Stimulated activated CD8-positive, alpha-beta memory T cell treated with anti-CD3 and anti-CD28 coated beads, Interleukin-12 subunit alpha, Interleukin-12 subunit beta, amount 100 ng/mL, for 4 hours (primary cell): Measurements from ENCODE around the gene BAIAP2.

Source experiments
- DNase-seq: peaks from one replicate; pipeline ENCODE4 v3.0.0-alpha.2; 2020; ENCODE audit warnings: low read depth

The BAIAP2 gene

DNA sequence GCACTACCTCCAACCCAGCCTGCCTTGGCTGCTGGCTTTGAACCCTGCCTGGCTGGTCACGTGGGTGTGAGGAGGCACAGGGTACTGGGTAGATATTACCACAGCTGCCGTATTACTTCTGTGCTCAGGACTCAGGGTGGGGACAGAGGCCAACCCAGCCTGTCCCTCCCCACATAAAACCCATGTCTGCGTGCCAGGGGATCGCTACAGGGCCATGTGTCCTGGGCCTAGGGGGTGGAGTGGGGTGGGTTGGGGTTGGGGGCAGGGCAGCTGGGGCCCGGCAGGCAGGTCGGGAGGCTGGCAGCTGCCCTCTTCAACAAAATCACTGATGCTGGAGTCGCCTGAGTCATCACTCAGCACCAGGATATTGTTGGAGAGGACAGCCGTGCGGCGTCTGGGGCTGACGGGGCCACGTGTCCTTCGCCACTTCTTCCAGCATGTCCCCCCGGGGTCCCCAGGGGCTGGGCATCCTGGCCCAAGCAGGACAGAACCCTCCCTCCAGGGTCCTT lies 90.7 kb downstream of the BAIAP2 start:
- no peak for DNase-seq

- no peak for DNase-seq
Measured at GRCh38 chr17:81126281-81127132, 91.6 kb downstream of the BAIAP2 start.

- no peak for DNase-seq
Measured at GRCh38 chr17:81127133-81127455, 92.1 kb downstream of the BAIAP2 start.

- no peak for DNase-seq
Measured at GRCh38 chr17:81127526-81128177, 92.7 kb downstream of the BAIAP2 start.

- DNase-seq: no peak
Measured at GRCh38 chr17:81128338-81128737, 93.4 kb downstream of the BAIAP2 start.

DNA sequence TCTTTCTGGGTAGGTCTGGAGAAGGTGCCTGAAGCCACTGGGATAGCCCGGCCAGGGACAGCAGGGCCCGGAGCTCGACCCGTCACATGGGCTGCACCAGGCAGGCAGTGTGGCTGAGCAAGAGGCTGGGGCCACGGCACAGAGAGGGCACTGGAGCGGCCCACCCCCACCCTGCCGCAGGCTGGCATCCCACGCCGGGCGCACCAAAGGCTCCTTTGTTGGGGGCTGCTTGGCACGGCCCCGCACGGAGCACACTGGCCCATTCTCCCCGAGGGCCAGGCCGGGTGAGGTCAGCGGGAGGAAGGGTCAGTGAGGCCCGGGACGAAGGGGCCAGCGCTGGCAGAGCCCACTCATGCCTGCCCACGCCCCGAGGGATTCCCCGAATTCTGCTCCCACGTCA lies 93.8 kb downstream of the BAIAP2 start:
- DNase-seq: no peak

DNA sequence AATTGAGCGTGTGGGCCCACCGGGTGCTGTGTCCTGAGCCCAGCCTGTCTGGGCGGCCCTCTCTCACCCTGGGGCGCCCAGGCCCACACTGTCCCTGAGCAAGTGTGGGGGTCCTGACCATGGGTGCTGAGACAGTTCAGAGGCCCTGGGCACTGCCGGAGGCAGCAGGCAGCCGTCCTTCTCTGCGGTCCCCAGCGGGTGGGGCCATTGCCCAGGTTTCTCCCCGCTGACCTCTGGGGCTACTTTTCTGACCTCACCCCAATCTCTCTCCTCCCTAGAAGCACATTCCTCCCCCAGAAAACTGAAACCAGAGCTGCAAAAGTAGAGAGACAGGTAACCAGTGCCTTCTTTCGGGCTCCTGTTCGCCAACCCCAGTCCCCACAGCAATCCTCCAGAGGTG lies 94.3 kb downstream of the BAIAP2 start:
- no peak for DNase-seq

DNA sequence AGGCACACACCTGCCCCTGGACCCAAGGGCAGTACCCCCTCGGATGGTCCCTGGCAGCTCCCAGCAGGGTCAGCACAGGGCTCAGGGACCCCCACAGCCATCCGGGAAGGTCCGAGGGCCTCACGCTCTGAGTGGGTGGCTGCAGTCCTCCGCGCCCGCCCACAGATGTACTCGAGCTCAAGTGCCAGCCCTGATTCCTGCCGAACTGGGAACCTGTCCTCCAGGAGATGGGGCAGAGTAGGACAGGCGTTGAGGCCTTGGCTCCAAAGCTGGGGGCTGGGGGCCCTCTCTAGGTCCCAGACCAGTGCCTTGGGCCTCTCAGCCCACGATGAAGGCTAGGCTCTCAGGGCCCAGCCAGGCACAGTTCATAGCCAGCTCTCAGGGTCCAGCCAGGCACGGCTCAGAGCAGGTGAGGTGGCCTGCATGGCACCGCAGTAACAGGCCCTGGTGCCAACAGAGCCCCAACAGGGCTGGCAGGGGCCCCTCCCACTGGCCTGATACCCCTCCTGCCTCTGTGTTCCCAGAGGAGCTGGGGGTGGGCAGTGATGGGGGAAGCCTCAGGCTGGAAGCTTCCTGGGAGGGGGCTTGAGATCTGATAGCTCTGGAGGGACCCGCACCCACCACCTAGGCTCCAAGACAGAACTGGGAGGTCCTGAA lies 94.9 kb downstream of the BAIAP2 start:
- no peak for DNase-seq

GRCh38 chr17:81130385-81131361 lies 95.7 kb downstream of the BAIAP2 start:
- no peak for DNase-seq

DNA sequence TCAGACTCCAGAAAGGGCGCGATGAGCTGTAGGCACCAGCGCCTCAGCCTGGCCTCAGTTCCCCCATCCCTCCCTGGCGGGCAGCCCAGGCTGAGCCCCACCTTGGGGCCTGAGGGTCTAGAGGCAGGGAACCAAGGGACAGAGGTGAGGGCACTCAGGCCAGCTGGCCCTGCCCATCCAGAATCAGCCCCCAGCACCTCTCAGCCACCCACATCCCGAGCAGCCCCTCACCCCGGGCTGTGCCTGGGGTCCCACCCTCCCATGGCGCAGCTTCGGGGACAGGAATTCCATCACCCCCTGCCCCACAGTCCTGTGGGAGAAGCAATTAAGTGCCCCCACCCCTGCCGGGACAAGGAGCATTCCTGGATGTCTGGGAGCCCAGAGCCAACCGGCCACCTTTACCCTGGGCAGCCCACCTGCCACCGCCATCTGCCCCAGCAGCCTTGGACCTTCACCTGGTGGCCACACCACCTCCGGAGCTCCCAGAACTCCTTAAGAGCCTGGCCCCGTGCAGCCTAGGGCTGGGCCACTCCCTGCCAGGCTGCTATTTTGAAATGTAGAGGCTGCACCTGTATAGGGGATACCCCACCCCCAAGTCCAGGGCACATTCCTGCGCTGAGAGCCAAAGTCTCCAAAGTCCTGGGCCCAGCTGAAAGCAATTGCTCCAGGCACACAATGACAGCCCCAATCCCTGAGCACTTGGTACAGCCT lies 96.7 kb downstream of the BAIAP2 start:
- DNase-seq: no peak

DNA sequence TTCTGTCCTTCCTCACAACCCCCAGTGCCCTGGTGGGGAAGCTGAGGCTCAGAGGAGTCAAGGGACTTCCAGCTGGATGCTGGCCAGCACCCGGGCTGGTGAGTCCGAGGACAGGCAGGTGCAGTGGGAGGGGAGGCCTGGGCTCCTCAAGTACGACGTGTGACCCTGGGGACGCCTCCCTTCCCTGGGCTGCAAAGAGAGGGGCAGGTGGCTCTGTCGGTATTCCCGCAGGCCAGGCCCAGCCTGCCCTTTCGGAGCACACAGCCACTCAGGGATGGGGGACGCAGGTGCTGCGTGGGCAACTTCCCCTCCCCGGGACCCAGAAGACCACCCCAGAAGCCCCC lies 97.2 kb downstream of the BAIAP2 start:
- no peak for DNase-seq

GRCh38 chr17:81132770-81133723 lies 98.1 kb downstream of the BAIAP2 start:
- DNase-seq: no peak

- no peak for DNase-seq
Measured at GRCh38 chr17:81134064-81134781, 99.3 kb downstream of the BAIAP2 start.

- no peak for DNase-seq
Measured at GRCh38 chr17:81135505-81136278, 100.7 kb downstream of the BAIAP2 start.

DNA sequence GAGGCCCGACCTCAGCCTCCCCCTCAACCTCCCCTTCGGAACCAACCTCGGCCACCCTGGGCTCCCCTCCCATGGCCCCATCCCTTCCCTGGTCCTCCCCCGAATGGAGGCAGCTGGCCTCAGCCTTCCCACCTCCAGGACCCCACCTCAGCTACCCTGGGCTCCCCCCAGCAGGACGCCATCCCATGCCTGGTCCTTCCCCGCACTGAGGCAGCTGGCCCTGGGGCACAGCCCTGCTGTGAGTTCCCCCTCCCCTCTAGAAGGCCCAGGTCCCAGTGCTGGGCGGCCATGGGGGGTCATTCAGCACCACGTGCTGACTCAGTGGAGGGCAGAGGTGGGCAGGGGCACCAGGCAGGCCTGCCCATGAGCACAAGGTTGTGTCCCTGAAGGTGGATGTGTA lies 101.4 kb downstream of the BAIAP2 start:
- DNase-seq: no peak

DNA sequence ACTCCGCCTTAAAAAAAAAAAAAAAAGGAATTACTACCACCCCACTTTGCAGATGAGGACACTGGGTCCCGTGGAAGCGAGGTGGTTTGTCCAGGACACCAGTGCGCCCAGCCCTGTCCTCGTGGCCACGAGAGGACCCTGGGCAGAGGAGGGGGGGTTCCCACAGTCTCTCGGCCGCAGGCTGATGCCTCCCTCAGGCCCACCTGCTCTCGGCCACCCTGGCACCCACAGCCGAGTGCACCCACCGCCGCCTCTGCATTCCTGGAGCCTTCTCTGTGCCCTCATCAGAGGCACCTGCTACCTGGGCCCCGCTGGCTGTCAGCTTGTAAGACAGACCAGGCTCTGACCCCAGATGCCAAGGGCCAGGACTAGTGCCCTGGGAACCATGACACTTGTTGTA lies 102.3 kb downstream of the BAIAP2 start:
- no peak for DNase-seq

DNA sequence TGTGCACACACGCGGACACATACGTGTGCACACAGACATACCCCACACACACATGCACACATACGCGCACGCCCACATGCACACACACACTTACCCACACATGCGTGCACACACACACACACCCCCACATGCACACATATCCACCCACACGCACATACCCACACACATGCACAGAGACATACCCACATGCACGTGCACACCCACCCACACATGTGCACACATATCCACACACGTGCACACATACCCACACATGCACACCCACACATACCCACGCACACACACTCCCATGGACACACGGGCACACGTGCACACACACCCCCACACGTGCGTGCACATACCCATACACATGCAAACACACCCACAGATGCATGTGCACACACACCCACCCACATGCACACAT lies 103.1 kb downstream of the BAIAP2 start:
- no peak for DNase-seq

GRCh38 chr17:81138500-81138899 lies 103.5 kb downstream of the BAIAP2 start:
- no peak for DNase-seq

- DNase-seq: no peak
Measured at GRCh38 chr17:81139428-81139827, 104.5 kb downstream of the BAIAP2 start.
